Fibroblast of skin of right quadriceps (primary cell): Measurements from ENCODE around the gene MBD1.
"Not testable (repeated sequence)": the region's sequence is repeated elsewhere in the genome, so short reads cannot be mapped to it uniquely, and the experiment has no call there.

Experiments
- DNase-seq: peaks from one replicate; pipeline ENCODE4 v3.0.0-alpha.2; 2013

The MBD1 gene

GRCh38 chr18:50288348-50289107 lies 7.2 kb upstream of the MBD1 start:
- DNase-seq, result not testable (repeated sequence)

GRCh38 chr18:50287441-50288347 lies 6.4 kb upstream of the MBD1 start, which contains the start of gene CXXC1:
TSS of gene CXXC1 (minus strand) at chr18:50287692. CDS start at chr18:50287589, 103 bp downstream.
- DNase-seq, result peak; percentile 100

- no peak for DNase-seq
These were observed 5.7 kb upstream of the MBD1 start for GRCh38 chr18:50287028-50287440.

- peak; percentile 23 for DNase-seq
These were observed 5.2 kb upstream of the MBD1 start for GRCh38 chr18:50286391-50287027.

- DNase-seq, result no peak
These were observed 4.5 kb upstream of the MBD1 start for GRCh38 chr18:50285631-50286321.

- no peak for DNase-seq
These were observed 3.7 kb upstream of the MBD1 start for GRCh38 chr18:50285071-50285470.

GRCh38 chr18:50284255-50284885 lies 3.0 kb upstream of the MBD1 start:
- no peak for DNase-seq

- DNase-seq, result no peak
These were observed 2.3 kb upstream of the MBD1 start for GRCh38 chr18:50283469-50284209.

GRCh38 chr18:50282521-50283335 lies 1.4 kb upstream of the MBD1 start:
- DNase-seq, result no peak

- DNase-seq, result no peak
These were observed 723 bp upstream of the MBD1 start for GRCh38 chr18:50281972-50282520.

- no peak for DNase-seq
These were observed 522 bp downstream of the MBD1 start for GRCh38 chr18:50280707-50281294.

GRCh38 chr18:50279752-50280151 lies 1.6 kb downstream of the MBD1 start:
- no peak for DNase-seq

- no peak for DNase-seq
These were observed 3.4 kb downstream of the MBD1 start for GRCh38 chr18:50277942-50278341.

GRCh38 chr18:50276452-50276851 lies 4.9 kb downstream of the MBD1 start:
- no peak for DNase-seq

- DNase-seq, result no peak
These were observed 5.8 kb downstream of the MBD1 start for GRCh38 chr18:50275503-50276036.

- no peak for DNase-seq
These were observed 6.4 kb downstream of the MBD1 start for GRCh38 chr18:50274941-50275340.

GRCh38 chr18:50274044-50274442 lies 7.3 kb downstream of the MBD1 start:
- DNase-seq, result no peak

GRCh38 chr18:50273203-50274043 lies 7.9 kb downstream of the MBD1 start:
- DNase-seq, result no peak

GRCh38 chr18:50272568-50272967 lies 8.8 kb downstream of the MBD1 start:
- DNase-seq, result no peak
